GM18519 (cell line): Measurements from ENCODE around the gene MAP3K7.

Experiments used
- ATAC-seq: cut with Tn5 transposase; IDR thresholded peaks from one replicate; pipeline ENCODE4 v1.9.1; 2021; ENCODE audit warnings: mild to moderate bottlenecking, moderate library complexity; ENCODE audit not compliant: unreplicated experiment, low FRiP score

Gene MAP3K7

GRCh38 chr6:90586836-90587638 lies at the start of gene MAP3K7:
TSS of gene MAP3K7 (minus strand) at chr6:90587072. CDS start at chr6:90586883, 189 bp downstream.
- ATAC-seq, result peak; percentile 67

GRCh38 chr6:90631046-90631445 lies 44.2 kb upstream of the MAP3K7 start:
- ATAC-seq, result no peak

DNA sequence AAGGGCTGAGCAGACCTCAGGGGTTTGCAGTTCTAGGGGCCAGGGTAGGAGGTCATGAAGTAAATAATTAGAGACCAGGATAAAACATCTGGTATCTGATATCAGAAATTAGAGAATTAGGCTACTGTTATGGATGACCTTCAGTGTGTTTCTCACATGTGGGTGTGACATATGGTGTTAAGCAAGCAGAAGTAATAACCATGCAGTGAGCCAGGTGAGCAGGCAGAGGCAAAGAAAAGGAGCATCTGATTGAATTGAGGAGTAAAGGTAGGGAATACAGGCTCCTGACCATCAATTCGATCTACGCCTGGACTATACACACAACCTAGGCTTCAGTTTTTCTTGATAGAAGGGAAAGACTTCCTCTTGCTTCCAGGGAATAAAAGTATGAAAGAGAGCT lies 34.7 kb upstream of the MAP3K7 start:
- no peak for ATAC-seq

- ATAC-seq, result no peak
Measured at GRCh38 chr6:90619221-90619620, 32.3 kb upstream of the MAP3K7 start.

GRCh38 chr6:90612313-90612680 lies 25.4 kb upstream of the MAP3K7 start:
- no peak for ATAC-seq

DNA sequence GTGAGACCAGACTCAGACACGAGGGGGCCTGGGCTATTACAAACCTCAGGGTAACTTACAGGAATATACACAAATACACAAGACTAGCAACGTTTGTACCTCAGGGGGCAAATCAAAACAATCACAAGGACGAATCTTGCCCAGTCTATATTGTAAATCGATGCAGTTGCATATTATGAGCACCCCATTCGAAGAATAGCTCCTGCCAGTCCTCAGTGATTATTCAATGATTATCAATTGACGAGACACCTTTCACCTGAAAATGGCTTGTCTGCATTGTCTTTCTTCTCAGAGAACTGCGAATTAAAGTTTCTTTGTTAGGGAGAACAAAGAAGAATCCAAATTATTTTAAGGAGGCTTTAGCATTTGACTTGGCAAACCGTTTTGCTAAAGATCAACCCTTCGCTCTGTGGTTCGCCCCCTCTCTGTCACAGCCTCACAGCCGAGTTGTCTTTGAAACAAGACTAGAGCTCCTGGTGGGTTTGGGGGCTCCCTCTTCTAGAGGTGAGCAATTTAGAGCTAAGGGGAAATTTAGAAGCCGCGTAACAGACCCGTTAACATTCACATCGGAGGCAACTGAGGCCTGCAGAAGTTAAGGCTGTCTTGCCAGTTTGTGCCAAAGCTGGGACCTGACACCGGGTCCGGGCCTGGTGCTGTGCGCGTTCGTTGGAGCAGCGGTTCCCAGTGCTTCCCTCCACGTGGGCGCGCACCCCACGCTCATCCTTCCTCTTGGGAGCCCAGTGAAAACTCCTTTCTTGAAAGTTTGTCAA lies 24.9 kb upstream of the MAP3K7 start:
- ATAC-seq, result no peak

- ATAC-seq, result peak; percentile 49
Measured at GRCh38 chr6:90610751-90611542, 24.1 kb upstream of the MAP3K7 start.

DNA sequence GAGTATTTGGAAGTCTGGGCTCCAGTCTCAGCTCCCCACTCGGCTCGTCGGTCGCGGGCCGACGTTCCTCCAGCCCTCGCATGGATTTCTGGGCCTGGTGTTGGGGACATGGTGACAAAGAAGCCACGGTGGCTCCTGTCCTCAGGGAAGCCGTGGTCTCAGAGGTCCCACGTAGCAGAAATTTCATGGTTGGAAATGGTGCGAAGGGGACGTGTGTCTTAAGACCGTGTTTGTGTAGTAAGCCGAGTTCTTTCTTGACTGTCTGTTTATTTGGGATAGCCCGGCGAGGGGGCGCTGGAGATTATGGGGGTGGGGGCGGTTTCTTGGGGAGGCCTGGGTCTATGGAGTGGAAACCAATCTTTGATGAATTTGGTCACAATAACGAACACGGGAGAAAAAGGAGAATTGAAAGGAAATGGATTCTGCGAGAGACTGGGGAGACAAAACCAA lies 23.5 kb upstream of the MAP3K7 start:
- ATAC-seq, result no peak

- no peak for ATAC-seq
Measured at GRCh38 chr6:90605749-90606340, 19.0 kb upstream of the MAP3K7 start.

DNA sequence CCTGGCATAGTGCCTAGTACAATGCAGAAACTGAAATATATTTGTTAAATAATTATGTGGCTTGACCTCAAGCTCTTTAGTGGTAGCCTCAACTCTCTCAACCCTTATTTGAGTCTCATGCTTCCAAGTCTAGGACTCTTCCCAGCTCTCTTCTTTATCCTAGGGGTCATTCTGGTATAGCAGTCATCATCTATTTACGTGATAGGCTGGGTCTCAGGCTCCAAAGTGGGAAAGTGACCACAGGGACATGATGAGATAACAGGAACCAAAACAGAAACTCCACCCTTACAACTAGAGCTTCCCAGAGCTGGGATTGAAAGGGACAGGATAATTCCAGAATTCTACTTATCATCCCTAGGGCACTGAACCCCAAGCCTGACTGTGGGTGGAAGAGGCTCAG lies 17.7 kb upstream of the MAP3K7 start:
- no peak for ATAC-seq

- no peak for ATAC-seq
Measured at GRCh38 chr6:90599151-90599550, 12.3 kb upstream of the MAP3K7 start.

DNA sequence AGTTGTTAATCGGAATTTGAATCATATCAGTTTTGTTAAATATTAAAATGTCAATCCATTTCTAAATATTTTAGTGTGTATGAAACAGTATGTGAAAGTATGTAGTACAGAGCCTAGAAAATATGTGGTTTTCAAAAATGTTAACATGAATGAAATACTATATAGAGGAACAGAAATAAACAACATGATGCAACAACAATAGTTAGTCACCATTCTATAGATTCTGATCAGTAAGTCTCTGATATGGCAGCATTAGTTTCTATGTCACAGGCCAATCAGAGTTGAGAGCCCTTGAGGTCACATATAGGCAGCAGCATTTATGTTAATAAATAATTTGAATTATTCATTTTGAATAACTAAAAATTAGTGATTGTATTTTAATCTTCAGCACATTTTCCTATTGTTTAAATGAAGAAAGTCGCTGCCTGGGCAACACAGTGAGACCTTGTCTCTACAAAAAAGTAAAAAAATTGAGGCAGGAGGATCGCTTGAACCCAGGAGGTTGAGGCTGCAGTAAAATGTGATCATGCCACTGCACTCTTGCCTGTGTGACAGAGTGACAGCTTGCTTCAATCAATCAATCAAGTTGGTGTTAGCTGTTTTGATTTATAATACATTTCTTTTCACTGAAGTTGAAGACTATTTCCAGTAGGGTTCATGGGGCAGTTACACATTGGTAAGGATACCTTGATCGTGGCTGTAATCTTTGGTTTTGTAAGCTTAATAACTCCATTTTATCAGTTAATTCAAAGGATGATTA lies 11.5 kb upstream of the MAP3K7 start:
- no peak for ATAC-seq

- no peak for ATAC-seq
Measured at GRCh38 chr6:90596967-90597539, 10.2 kb upstream of the MAP3K7 start.

DNA sequence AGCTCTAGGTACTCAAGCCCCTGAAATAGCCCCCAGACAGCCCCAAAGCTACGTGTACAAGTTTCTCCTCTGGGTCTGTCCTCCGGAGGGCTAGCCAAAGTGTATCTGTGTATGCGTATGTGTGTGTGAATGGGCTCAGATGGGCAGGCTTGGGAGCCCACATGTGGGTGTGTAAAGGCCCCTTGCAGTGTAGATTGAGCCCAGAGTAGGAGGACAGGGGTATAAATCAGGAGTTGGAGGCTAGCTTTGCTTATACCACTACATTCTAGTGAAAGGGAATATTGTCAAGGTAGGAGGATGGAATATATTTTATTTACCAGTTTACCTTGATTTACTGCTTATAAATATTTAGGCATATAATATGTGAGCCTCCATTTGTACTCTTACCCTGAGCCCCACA lies 9.0 kb upstream of the MAP3K7 start:
- no peak for ATAC-seq

DNA sequence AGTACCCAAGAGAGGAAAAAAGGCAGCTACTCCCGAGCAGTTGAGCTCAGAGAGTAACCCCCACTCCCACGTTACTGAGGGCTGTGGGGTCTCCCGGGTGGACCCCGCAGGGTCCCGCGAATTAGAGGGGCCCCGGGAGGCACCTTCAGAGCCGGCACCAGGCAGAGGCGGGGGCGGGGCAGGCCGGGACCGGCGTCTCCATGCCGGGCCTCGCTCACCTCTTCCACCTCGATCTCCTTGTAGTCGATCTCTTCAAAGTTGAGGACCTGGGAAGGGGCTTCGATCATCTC lies 381 bp downstream of the MAP3K7 start:
- ATAC-seq, result peak; percentile 3

GRCh38 chr6:90584636-90585255 lies 2.1 kb downstream of the MAP3K7 start:
- ATAC-seq, result peak; percentile 29

- ATAC-seq, result no peak
Measured at GRCh38 chr6:90583836-90584481, 2.9 kb downstream of the MAP3K7 start.

GRCh38 chr6:90583179-90583835 lies 3.6 kb downstream of the MAP3K7 start:
- no peak for ATAC-seq
